ENCODE results near the gene MAML3. TPM values are rescaled to one million over a fixed set of nuclear protein-coding genes. Genes with fewer than 3 reads are reported as not detected.
A peak's percentile ranks its signal among the peaks of the same experiment; 100 is the strongest.

Gene MAML3
- total RNA-seq, 1 donor = 0.72 TPM

DNA sequence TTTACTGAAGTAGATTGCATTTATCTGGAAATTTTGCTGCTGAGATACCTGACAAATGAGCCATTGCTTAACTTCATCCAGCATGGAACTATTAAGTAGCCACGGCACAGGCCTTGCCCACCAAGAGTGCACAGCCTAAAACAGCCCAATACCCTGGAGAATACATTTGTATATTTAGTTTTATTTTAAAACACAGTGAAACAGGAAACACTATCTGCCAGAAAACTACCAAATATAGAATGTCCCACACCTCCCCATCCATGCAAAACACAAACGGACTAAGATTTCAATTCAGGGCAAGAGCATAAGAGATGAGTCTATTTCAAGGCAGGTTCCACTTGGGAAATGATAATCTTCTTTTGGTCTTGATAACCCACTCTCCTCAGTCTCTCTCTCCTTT is 57.1 kb downstream of the MAML3 start:
- Histone ChIP-seq H3K4me1 (ENCODE audit: insufficient read depth, low read length) (peaks cover 24% of the 10 kb centered on the region), H3K4me3 (ENCODE audit: insufficient read depth, low read length) (no peak overlapping the region), H3K4me2 (ENCODE audit: insufficient read depth, low read length) (peak overlapping the region; percentile 2), H4K20me1 (ENCODE audit: insufficient read depth, low read length) (no peaks in the 10 kb centered on the region), H3K27ac (ENCODE audit: low read depth, low read length) (peak overlapping the region; percentile 15), H3K36me3 (ENCODE audit: insufficient read depth, low read length) (no peaks in the 10 kb centered on the region), H3K27me3 (ENCODE audit: insufficient read depth, low read length) (no peaks in the 10 kb centered on the region), H3K9me3 (ENCODE audit: low read depth, low read length) (no peaks in the 10 kb centered on the region), H2AFZ (ENCODE audit: low read length) (peak overlapping the region; percentile 40), H3K79me2 (ENCODE audit: insufficient read depth, low read length) (no peaks in the 10 kb centered on the region)
- DNase-seq (ENCODE audit: insufficient read length, low spot score, missing footprints) = no peak
- TF ChIP-seq, protein P1, sequence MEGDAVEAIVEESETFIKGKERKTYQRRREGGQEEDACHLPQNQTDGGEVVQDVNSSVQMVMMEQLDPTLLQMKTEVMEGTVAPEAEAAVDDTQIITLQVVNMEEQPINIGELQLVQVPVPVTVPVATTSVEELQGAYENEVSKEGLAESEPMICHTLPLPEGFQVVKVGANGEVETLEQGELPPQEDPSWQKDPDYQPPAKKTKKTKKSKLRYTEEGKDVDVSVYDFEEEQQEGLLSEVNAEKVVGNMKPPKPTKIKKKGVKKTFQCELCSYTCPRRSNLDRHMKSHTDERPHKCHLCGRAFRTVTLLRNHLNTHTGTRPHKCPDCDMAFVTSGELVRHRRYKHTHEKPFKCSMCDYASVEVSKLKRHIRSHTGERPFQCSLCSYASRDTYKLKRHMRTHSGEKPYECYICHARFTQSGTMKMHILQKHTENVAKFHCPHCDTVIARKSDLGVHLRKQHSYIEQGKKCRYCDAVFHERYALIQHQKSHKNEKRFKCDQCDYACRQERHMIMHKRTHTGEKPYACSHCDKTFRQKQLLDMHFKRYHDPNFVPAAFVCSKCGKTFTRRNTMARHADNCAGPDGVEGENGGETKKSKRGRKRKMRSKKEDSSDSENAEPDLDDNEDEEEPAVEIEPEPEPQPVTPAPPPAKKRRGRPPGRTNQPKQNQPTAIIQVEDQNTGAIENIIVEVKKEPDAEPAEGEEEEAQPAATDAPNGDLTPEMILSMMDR (IDR thresholded peaks at IDR 0.05; ENCODE audit: extremely low read depth, low read depth, low read length) = no peak

DNA sequence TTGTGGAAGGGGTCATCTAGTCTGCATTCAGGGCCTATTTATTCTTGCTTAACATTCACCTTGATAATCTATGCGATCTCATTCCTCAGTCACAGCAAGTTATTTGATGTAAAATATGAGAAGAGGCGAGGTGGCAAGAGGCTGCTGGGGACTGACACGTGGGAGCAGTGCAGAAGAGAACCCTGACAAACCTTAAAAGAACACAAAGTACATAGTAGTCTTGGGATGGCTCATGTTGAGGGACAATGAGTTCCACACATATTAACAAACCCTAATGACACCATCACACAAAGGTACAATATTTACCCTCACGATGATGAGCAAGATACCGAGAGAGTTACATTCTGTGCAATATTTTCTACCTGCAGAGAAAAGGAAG is 57.5 kb downstream of the MAML3 start:
- H3K9me3 ChIP-seq (ENCODE audit: low read depth, low read length) = no peaks in the 10 kb centered on the region
- H3K4me1 ChIP-seq (ENCODE audit: insufficient read depth, low read length) = peaks cover 24% of the 10 kb centered on the region
- TF ChIP-seq, protein P1 (IDR thresholded peaks at IDR 0.05; ENCODE audit: extremely low read depth, low read depth, low read length) = no peak
- H3K36me3 ChIP-seq (ENCODE audit: insufficient read depth, low read length) = no peaks in the 10 kb centered on the region
- no peak overlapping the region for H2AFZ ChIP-seq (ENCODE audit: low read length)
- H3K4me3 ChIP-seq (ENCODE audit: insufficient read depth, low read length) = no peak overlapping the region
- H3K4me2 ChIP-seq (ENCODE audit: insufficient read depth, low read length) = peak overlapping the region; percentile 1
- no peaks in the 10 kb centered on the region for H3K27me3 ChIP-seq (ENCODE audit: insufficient read depth, low read length)
- no peaks in the 10 kb centered on the region for H3K79me2 ChIP-seq (ENCODE audit: insufficient read depth, low read length)
- H3K27ac ChIP-seq (ENCODE audit: low read depth, low read length) = peak overlapping the region; percentile 15
- no peak for DNase-seq (ENCODE audit: insufficient read length, low spot score, missing footprints)
- no peaks in the 10 kb centered on the region for H4K20me1 ChIP-seq (ENCODE audit: insufficient read depth, low read length)

GRCh38 chr4:140095694-140096482 is 58.1 kb downstream of the MAML3 start:
- H4K20me1 ChIP-seq (ENCODE audit: insufficient read depth, low read length) = no peaks in the 10 kb centered on the region
- no peaks in the 10 kb centered on the region for H3K79me2 ChIP-seq (ENCODE audit: insufficient read depth, low read length)
- H3K4me1 ChIP-seq (ENCODE audit: insufficient read depth, low read length) = peaks cover 24% of the 10 kb centered on the region
- no peak overlapping the region for H2AFZ ChIP-seq (ENCODE audit: low read length)
- peak overlapping the region; percentile 66 for H3K27ac ChIP-seq (ENCODE audit: low read depth, low read length)
- DNase-seq (ENCODE audit: insufficient read length, low spot score, missing footprints) = peak; percentile 90
- H3K4me2 ChIP-seq (ENCODE audit: insufficient read depth, low read length) = peak overlapping the region; percentile 1
- H3K4me3 ChIP-seq (ENCODE audit: insufficient read depth, low read length) = no peak overlapping the region
- TF ChIP-seq, protein P1 (IDR thresholded peaks at IDR 0.05; ENCODE audit: extremely low read depth, low read depth, low read length) = no peak
- no peaks in the 10 kb centered on the region for H3K27me3 ChIP-seq (ENCODE audit: insufficient read depth, low read length)
- H3K9me3 ChIP-seq (ENCODE audit: low read depth, low read length) = no peaks in the 10 kb centered on the region
- no peaks in the 10 kb centered on the region for H3K36me3 ChIP-seq (ENCODE audit: insufficient read depth, low read length)

Data from osteoblast (primary cell).